NCI-H2196 (cell line): ENCODE measurements around the gene VPS13A.
"Not testable (repeated sequence)": the region's sequence is repeated elsewhere in the genome, so short reads cannot be mapped to it uniquely, and the experiment has no call there.

Experiments
- DNase-seq: peaks from one replicate; lab custom pipeline; 2025; ENCODE audit not compliant: unreplicated experiment; lab: John Stamatoyannopoulos, UW

Gene VPS13A

DNA sequence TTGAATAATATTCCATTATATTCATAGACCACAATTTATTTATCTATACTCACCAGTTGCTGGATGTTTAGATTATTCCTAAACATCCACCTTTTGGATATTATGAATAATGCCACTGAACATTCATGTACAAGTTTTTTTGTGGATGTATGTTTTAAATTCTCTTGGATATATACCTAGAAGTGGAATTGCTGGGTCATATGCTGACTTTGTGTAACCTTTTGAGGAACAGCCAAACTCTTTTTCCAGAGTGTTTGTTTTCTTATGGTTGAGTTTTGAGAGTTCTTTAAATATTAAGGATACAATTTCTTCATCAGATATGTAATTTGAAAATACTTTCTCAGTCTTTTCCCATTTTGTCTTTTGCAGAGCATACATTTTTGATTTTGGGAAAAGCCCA is 2.7 kb downstream of the VPS13A start:
- no peak for DNase-seq

DNA sequence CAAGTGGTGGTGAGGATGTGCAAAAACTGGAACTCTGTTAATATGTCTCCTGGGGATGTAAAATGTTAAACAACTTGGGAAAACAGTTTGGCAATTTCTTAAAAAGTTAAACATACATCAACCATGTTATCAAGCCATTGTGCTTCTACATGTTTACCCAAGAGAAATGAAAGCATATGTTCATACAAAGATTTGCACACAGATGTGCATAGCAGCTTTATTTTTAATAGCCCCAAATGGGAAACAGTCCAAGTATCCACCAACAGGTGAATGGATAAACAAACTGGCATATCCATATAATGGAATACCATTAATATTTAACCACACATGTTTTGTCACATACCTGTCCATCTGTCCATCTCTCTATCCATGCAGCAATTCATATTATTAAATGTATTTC is 6.2 kb downstream of the VPS13A start:
- no peak for DNase-seq

DNA sequence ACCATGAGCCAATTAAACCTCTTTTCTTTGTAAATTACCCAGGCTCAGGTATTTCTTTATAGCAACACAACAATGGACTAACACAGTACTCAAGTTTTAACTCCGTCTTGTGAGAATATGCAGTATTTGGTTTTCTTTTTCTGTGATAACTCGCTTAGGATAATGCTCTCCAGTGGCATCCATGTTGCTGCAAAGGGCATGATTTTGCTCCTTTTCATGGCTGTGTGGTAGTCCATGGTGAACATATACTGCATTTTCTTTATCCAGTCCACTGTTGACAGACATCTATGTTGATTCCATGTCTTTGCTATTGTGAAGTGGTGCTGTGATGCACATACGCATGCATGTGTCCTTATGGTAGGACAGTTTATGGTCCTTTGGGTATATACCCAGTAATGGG is 10.9 kb downstream of the VPS13A start:
- DNase-seq = no peak

DNA sequence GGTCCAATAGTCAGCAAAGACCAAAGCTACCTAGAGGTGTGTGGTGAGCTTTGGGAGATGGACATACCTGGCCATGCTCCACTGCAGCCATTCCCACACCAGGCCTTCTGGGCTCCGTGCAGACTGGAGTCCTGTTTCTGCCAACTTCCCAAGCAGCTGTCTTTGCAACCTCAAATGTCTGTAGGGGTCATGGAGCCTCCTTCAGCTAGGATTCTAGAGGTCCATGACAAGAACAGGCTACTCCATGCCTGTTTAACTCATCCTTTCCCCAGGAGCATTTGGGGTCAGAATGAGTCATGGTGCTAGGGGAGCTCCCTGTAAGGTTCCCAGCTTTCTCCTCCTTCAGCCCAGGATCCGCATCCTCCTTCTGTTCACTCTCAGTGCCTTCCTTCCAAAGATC is 17.1 kb downstream of the VPS13A start:
- no peak for DNase-seq

DNA sequence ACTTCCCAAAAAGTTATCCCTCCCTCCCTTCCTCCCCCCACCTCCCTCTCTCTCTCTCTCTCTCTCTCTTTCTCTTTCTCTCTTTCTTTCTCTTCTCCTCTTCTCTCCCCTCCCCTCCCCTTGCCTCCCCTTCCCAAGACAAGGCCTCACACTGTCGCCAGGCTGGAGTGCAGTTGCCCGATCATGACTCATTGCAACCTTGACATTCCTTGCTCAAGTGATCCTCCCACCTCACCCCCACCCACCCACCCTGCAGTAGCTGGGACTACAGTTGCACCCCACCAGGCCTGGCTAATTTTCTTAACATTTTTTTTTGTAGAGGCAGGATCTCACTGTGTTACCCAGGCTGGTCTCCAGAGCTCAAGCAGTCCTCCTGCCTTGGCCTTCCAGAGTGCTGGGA is 32.8 kb downstream of the VPS13A start:
- no peak for DNase-seq

DNA sequence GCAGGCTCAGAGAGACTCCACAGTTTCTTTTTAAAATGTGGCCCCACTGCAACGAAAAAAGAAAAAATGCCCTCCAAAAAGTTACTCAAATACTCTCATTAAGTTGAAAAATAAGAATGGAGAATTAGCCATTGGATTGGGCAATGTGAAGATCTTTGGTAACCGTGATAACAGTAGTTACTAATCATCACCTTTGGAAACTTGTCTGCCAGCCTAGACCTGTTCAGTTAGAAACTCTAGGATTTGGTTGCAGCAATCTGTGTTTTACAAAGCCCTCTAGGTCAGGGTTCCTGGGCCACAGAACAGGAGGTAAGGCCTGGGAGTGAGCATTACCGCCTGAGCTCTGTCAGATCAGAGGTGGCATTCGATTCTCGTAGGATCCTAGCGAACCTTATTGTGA is 34.2 kb downstream of the VPS13A start:
- no peak for DNase-seq

DNA sequence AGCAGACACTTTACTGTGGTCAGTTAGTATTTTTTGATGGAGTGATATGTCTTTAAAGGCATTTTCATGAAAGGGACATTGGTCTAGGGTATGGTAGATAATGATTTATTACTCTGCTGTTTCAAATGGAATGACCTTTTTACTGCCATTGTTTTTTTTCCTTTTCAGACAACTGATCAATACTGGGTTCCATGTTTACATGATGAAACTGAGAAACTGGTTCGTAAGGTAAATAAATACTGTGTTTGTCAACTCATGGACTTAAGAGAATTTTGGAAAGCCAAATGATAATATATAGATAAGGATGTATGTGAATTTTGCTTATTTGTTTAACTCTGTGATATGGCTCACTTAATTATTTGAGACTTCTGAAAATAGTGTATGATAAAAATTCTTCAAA is 35.5 kb downstream of the VPS13A start:
- no peak for DNase-seq

DNA sequence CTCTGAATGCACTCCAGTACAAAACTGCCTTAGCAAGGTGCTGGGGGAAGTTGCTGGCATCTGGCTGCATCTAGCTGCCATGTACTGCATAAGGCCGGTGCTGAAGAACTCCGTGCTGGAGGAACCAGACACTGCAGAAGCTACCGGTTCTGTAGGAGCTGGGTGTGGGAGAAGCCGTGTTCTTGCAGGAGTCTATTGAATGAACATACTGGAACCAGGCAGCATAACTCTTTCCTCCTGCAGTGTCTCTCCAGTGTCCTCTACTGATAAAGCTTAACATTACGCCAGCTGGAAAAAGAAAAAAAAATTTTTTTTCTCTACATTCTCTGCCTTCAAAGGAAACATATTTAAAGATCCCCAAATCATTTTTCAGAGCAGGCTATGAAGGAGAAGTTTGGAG is 38.5 kb downstream of the VPS13A start:
- DNase-seq = peak; percentile 6

DNA sequence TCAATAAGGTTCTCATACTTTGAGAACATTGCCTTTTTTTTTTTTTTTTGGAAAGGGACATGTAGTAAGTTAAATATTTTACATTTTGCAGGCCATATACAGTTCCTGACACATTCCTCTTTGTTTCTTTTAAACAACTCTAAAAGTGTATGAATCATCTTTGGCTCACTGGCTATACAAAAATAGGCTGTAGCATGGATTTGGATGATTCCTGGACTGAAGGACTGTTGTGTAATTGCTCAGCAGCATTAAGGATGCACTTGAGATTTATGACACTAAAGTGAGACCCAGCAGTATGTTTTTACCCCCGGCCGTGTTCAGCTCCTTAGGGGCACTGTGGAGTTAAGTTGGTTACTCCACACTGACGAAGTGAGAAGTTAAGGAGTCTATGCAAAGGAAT is 41.3 kb downstream of the VPS13A start:
- no peak for DNase-seq

DNA sequence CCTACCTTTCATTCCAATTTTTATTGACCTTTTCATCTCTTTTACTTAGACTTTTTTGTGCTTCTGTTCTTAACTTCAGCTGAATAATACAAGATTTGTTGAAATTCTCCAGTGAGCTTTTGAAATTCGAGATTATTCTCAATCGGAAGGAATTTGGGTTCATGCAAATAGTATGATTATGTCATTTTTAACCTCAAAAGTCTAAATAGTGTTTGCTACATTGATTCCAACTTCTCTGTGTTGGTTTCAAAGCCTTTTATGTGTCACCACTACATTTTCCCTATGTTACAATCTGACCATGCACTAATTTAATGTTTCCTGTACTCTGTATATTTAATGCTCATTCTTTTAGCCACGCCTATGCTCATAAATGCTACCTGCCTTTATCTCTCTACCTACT is 44.1 kb downstream of the VPS13A start:
- no peak for DNase-seq

DNA sequence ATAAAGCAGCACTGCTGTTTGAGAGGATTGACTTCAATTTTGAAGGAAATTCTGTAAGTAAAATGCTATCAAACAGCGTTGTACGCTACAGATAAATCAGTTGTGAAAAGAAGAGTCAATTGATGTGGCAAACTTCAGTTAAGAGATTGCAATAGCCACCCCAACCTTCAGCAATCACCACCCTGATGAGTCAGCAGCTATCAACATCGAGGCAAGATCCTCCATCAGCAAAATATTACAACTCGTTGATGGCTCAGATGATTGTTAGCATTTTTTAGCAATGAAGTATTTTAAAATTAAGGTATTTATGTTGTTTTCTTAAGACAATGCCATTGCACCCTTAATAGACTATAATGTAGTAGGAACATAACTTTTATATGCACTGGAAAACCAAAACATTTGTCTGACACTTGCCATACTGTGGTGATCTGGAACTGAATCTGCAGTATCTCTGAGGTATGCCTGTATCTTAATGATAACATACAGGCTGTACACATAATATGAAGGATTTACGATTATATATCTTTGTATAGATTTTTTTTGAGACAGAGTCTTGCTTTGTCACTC is 47.5 kb downstream of the VPS13A start:
- DNase-seq = no peak

DNA sequence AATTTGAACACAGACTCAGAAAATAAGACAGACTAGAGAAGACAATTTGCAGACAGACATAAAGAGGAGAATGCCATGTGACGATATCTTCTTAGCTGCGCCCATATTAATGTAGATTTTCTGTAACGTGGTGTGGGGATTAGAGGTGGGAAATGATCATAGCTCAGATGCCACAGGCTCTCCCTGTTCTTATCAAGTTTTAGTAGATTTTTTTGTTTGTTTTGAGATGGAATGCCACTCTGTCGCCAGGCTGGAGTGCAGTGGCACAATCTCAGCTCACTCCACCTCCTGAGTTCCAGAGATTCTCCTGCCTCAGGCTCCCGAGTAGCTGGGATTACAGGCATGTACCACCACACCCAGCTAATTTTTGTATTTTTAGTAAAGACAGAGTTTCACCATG is 59.4 kb downstream of the VPS13A start:
- no peak for DNase-seq

DNA sequence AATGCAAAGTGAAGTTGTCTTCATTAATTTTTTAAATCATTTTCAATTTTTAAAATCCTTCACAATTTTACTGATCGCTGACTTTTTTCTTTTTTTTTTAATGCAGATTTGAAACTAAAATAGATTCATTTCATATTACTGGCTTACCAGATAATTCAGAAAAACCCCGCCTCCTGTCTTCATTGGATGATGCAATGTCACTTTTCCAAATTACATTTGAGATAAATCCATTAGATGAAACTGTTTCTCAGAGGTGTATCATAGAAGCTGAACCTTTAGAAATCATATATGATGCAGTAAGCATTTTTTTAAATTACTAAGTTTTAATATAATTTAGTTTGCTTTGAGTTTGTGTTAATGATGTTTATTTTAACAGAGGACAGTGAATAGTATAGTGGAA is 60.6 kb downstream of the VPS13A start:
- DNase-seq = no peak

DNA sequence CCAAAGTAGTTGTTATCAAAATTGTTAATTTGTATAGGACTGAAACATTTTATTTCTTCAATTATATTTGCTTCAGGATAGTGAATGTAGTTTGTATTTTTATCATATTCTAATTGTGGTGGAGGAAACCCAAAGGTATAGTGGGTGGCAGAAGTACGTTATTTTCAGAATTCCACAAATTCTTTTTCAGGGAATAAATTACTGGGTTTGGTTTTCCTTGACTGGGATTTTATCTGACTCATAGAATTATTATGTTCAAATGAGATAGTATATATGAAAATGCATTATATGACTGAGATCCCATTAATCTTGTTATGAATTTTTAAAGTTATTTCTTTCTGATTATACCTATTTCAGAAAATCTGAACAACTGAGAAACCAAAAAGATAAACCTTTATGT is 73.7 kb downstream of the VPS13A start:
- no peak for DNase-seq

DNA sequence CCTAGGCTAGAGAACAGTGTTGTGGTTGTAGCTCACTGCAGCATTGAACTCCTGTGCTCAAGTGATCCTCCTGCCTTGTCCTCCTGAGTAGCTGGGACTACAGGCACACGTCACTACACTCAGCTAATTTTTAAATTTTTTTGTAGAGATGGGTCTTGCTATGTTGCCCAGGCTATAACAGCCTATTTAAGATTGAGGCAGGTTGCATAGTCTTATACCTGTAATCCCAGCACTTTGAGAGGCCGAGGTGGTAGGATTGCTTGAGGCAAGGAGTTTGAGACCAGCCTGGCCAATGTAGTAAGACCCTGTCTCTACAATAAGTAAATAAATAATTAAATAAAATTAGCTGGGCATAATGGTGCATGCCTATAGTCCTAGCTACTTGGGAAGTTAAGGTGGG is 79.9 kb downstream of the VPS13A start:
- DNase-seq = no peak

DNA sequence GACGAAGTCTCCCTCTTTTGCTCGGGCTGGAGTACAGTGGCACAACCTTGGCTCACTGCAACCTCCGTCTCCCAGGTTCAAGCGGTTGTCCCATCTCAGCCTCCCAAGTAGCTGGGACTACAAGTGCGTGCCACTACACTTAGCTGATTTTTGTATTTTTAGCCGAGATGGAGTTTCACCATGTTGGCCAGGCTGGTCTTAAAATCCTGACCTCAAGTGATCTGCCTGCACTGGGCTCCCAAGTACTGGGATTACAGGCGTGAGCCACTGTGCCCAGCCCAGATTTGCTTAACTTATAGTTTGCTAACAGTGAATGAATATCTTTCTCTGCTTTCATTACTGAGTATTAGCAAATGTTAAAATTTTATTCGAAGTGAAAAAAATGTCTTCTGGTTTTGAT is 84.3 kb downstream of the VPS13A start:
- no peak for DNase-seq

DNA sequence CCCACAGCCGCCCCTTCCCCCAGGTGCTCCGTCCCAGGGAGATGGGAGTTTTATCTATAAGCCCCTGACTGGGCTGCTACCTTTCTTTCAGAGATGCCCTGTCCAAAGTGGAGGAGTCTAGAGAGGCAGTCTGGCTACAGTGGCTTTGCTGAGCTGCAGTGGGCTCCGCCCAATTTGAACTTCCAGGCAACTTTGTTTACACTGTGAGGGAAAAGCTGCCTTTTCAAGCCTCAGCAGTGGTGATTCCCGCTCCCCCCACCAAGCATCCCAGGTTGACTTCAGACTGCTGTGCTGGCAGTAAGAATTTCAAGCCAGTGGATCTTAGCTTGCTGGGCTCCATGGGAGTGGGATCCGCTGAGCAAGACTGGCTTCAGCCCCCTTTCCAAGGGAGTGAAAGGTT is 90.4 kb downstream of the VPS13A start:
- not testable (repeated sequence) for DNase-seq

DNA sequence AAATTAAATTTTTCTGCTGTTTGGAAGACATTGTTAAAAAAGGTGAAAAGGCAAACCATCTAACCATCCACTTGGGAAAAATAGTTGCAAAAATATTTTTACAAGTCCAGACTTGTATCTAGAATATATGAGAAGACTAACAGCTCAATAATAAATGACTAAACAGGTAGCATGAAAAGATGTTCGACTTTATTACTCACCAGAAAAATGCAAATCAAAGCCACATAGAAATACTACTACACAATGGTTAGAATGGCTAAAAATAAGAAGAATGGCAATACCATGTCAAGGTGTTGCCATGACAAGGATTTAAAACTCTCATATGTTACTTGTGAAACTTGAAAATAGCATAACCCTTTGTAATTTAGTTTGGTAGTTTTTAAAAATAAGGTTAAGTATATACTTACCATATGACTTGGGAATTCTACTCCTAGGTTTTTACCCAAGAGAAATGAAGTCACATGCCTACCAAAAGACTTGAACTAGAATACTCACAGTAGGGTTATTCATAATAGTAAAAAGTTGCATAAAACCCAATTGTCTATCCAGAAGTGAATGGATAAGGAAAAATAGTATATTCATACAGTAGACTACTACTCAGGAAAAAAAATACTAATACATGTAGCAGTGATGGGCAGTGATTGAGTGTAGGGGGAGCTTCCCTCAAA is 93.8 kb downstream of the VPS13A start:
- no peak for DNase-seq

DNA sequence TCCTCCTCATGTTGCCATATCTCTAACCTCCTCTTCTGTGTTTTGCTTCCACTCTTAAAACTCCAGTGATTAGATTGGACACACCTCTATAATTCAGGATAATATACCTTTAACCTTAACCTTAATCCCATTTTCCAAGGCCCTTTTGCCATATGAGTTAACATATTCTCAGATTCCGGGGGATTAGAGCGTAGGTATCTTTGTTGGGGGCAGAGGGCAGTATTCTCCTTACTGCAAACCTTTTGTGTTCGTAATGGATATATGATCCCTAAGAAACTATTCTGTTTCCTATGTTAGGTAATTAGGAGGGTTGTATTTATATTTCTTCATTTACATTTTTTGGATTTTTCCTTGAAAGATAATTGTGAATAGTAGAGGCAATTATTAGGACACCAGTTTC is 99.5 kb downstream of the VPS13A start:
- DNase-seq = no peak

DNA sequence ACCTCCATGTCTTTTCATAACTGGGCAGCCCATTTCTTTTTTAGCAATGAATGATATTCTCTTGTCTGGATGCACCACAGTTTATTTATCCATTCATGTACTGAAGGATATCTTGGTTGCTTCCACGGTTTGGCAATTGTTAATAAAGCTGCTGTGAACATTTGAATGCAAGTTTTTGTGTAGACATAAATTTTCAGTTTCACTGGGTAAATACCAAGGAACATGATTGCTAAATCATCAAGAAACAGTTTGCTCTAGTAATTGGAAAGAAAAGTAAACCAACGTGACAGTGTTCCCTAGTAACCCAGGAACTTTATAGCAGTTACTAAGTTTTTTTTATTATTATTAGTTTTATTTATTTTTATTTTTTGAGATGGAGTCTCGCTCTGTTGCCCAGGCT is 100.4 kb downstream of the VPS13A start:
- no peak for DNase-seq

DNA sequence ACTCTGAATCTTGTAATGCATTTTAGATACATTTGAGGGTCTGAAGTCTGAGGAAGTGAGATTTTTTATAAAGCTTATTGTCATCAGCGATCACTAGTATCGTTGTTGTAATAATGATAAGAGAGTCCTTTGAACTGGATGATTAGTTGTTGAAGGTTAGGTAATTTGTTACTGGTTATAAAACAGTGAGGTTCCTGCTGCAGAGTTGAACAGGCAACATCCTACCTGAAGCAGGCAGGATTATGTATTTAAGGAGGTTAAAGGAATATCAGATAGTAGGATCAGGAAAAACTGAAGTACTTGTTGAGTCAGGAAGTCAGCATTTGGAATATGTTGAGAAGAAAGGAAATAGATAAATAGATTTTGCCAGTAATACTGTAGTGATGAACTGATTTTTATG is 106.7 kb downstream of the VPS13A start:
- no peak for DNase-seq

DNA sequence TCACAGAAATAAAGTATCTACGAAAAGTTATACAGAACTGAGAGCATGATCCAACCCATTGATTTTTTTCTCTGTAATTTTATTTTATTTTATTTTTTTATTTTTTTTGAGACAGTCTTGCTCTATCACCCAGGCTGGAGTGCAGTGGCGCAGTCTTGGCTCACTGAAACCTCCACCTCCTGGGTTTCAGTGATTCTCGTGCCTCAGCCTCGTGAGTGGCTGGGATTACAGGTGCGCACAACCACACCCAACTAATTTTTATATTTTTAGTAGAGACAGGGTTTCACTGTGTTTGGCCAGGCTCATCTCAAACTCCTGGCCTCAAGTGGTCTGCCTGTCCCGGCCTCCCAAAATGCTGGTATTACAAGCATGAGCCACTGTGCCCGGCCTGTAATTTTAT is 107.3 kb downstream of the VPS13A start:
- DNase-seq = no peak

DNA sequence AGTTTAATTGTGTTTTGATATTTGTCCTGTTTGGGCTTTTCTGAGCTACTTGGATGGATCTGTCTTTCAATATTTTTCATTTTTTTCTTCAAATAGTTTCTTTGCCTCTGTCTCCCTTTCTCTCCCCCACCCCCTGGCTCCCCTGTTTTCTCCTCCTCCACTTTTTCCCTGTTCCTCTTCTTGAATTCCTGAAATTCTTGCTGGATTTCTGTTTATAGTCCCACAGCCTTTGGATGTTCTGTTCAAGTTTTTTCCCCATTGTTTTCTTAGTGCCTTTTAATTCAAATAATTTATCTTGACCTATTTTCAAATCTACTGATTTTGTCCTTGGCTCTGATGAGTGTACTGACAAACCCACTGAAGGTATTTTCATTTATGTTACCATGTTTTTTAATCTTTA is 113.0 kb downstream of the VPS13A start:
- no peak for DNase-seq
